ENCODE data around the gene JARID2. TPM values are rescaled to one million over a fixed set of nuclear protein-coding genes. Genes with fewer than 3 reads are reported as not detected.

Gene JARID2
- total and polyA plus RNA-seq, 9 of the 15 experiments (the other 6 are each of a cell fraction or from before 2014, with no cell fraction given), result 5.0 to 29.0 (median 15.6) TPM

- Histone ChIP-seq H3K9me1 (ENCODE audit: control insufficient read depth, insufficient read depth, low read length) (no peaks in the 10 kb centered on the region), H3K79me2 (ENCODE audit: control insufficient read depth, insufficient read depth, low read length) (peaks cover 9% of the 10 kb centered on the region; the same call in 1 of the 3 replicates), H3K4me3 (no peak overlapping the region), H3K27me3 (ENCODE audit: control insufficient read depth in 2 of 2, insufficient read depth in 2 of 2, low read length in 2 of 2) (no peaks in the 10 kb centered on the region), H3K4me1 (replicated peaks in 1 of 2; ENCODE audit: control insufficient read depth in 2 of 2, insufficient read depth in 2 of 2, low read length in 2 of 2) (0 out of 5 replicates have a peak, but pooled peaks cover 0 to 3% of the 10 kb centered on the region in 2 experiments), H3K9ac (ENCODE audit: insufficient read depth in 1 of 2, low read depth in 2 of 2, low read length in 2 of 2) (no peak overlapping the region), H3K9me3 (replicated peaks; ENCODE audit: control insufficient read depth, insufficient read depth, low read depth, low read length) (no peaks in the 10 kb centered on the region), H3K27ac (ENCODE audit: extremely low read depth, low read depth, low read length) (no peak overlapping the region), H4K20me1 (replicated peaks; ENCODE audit: control insufficient read depth, insufficient read depth, low read length) (no peaks in the 10 kb centered on the region), H3K36me3 (ENCODE audit: control insufficient read depth, insufficient read depth, low read length) (peaks cover 56% of the 10 kb centered on the region), H3K4me2 (ENCODE audit: insufficient read depth, low read length) (no peak overlapping the region), H2AFZ (ENCODE audit: low read depth, low read length) (no peak overlapping the region)
- ATAC-seq (no peak), FAIRE-seq (no peak), DNase-seq (ENCODE audit: extremely low read depth in 1 of 4, low spot score in 3 of 4) (no peak)
- no peak for TF ChIP-seq ASH1L (IDR thresholded peaks at IDR 0.05; ENCODE audit: borderline replicate concordance, low read depth, partially characterized antibody)
- no peak for TF ChIP-seq FOS (IDR thresholded peaks at IDR 0.05; ENCODE audit: extremely low read depth, insufficient read length)
- no peak for TF ChIP-seq HES1 (IDR thresholded peaks at IDR 0.05; ENCODE audit: low read depth)
- no peak for TF ChIP-seq ZZZ3 (IDR thresholded peaks at IDR 0.05)
- no TSS peak for BruUV-seq (replicated peaks)
- ChIA-PET POLR2A (interaction anchor here (2.4 kb wide), 1 partner anchor 11 kb away, joined by 9 read pairs; no protein-coding TSS in a partner anchor), CTCF (ENCODE audit: low intra/inter-chr PET ratio) (no interaction called here)
- 90% methylated on average over 8 of the region's 8 CpGs for WGBS (ENCODE audit: insufficient coverage, low coverage, missing lambda C conversion rate)
- intact Hi-C loops (cut with micrococcal nuclease) (no loop called here), in situ Hi-C loops (cut with MboI) (no loop called here)
Observed at GRCh38 chr6:15470746-15471145, 224.9 kb downstream of the JARID2 start.

DNA sequence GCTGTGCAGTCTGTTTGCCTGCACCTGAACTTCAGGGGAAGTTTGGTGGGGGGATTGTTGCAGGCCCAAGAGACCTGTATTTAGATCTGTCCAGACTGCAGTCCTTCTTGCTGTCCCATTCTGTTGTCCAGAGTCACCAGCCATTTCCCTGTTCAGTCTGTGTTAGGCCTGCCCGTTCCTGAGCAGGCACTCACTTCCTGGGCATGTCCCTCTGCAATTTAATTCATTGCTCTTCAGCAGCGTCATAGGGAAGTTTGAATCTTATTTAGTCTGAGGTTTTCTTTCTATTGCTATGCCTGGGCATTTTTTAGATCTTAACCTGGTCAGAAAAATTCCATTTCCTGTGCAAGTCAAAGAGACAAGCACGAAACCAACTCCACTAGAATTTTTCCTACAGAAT lies 226.8 kb downstream of the JARID2 start:
- FAIRE-seq, result no peak
- in situ Hi-C loops (cut with MboI) (no loop called here), intact Hi-C loops (cut with micrococcal nuclease) (no loop called here)
- no peaks in the 10 kb centered on the region for H3K27me3 ChIP-seq (ENCODE audit: control insufficient read depth in 2 of 2, insufficient read depth in 2 of 2, low read length in 2 of 2)
- no peak overlapping the region for H2AFZ ChIP-seq (ENCODE audit: low read depth, low read length)
- ChIA-PET CTCF (ENCODE audit: low intra/inter-chr PET ratio) (no interaction called here), POLR2A (interaction anchor here (0.9 kb wide), 1 partner anchor 10 kb away, joined by 4 read pairs; no protein-coding TSS in a partner anchor)
- H3K36me3 ChIP-seq (ENCODE audit: control insufficient read depth, insufficient read depth, low read length), result peaks cover 60% of the 10 kb centered on the region
- no peaks in the 10 kb centered on the region for H3K9me1 ChIP-seq (ENCODE audit: control insufficient read depth, insufficient read depth, low read length)
- no peak overlapping the region for H3K4me3 ChIP-seq
- no peak for ATAC-seq
- H4K20me1 ChIP-seq (replicated peaks; ENCODE audit: control insufficient read depth, insufficient read depth, low read length), result no peaks in the 10 kb centered on the region; the same call in 1 of the 2 replicates
- no TSS peak for BruUV-seq (replicated peaks)
- 88% methylated on average over 3 of the region's 3 CpGs for WGBS (ENCODE audit: insufficient coverage, low coverage, missing lambda C conversion rate)
- H3K79me2 ChIP-seq (ENCODE audit: control insufficient read depth, insufficient read depth, low read length), result peaks cover 3% of the 10 kb centered on the region; the same call in 1 of the 3 replicates
- no peaks in the 10 kb centered on the region for H3K9me3 ChIP-seq (replicated peaks; ENCODE audit: control insufficient read depth, insufficient read depth, low read depth, low read length)
- H3K4me1 ChIP-seq (replicated peaks in 1 of 2; ENCODE audit: control insufficient read depth in 2 of 2, insufficient read depth in 2 of 2, low read length in 2 of 2), result 0 out of 5 replicates have a peak, but pooled peaks cover 0 to 3% of the 10 kb centered on the region in 2 experiments
- no peak overlapping the region for H3K4me2 ChIP-seq (ENCODE audit: insufficient read depth, low read length)
- H3K9ac ChIP-seq (ENCODE audit: insufficient read depth in 1 of 2, low read depth in 2 of 2, low read length in 2 of 2), result no peak overlapping the region; a peak in 1 of 4 replicates
- DNase-seq (ENCODE audit: extremely low read depth in 1 of 4, low spot score in 3 of 4), result no peak
- H3K27ac ChIP-seq (ENCODE audit: extremely low read depth, low read depth, low read length), result no peak overlapping the region
- TF ChIP-seq RFX7 (CRISPR knock-in tag; IDR thresholded peaks at IDR 0.05) (no peak), PCBP1 (IDR thresholded peaks at IDR 0.05; ENCODE audit: low read depth, low read length, poor library complexity, severe bottlenecking) (no peak), ZBTB1 (CRISPR knock-in tag; IDR thresholded peaks at IDR 0.05; ENCODE audit: borderline replicate concordance, low read depth) (no peak), SPI1 (IDR thresholded peaks at IDR 0.05; ENCODE audit: borderline replicate concordance, low read depth, low read length) (no peak), ZNF263 (CRISPR knock-in tag; IDR thresholded peaks at IDR 0.05; ENCODE audit: borderline replicate concordance) (no peak), SAFB (IDR thresholded peaks at IDR 0.05; ENCODE audit: borderline replicate concordance, low read depth, low read length) (no peak), SMC3 (conservative IDR thresholded peaks at IDR 0.05; ENCODE audit: insufficient read depth, low read depth, low read length) (no peak), CBX1 (IDR thresholded peaks at IDR 0.05; ENCODE audit: low read depth) (no peak), NEUROD1 (IDR thresholded peaks at IDR 0.05; ENCODE audit: borderline replicate concordance, low read depth, low read length, partially characterized antibody) (no peak), NFE2 (IDR thresholded peaks at IDR 0.05; ENCODE audit: low read depth) (no peak), ZNF764 (CRISPR knock-in tag; IDR thresholded peaks at IDR 0.05; ENCODE audit: low read depth) (no peak)

Data from K562 (cell line).